Body of pancreas (tissue), 4 donors: ENCODE data around the gene NEDD4L.

ENCODE experiments used
- CTCF ChIP-seq, 7 experiments: fragments of 450-650 bp in 4 of 7; fragments of 200-600 bp in 3 of 7; sonication (generic) in 3 of 7; IDR thresholded peaks; one replicate each; pipeline ENCODE4 v1.5.1; 2016 to 2019; ENCODE audit warnings: antibody characterized with exemption in 7 of 7
- POLR2A ChIP-seq, 3 donors: fragments of 450-650 bp; IDR thresholded peaks; one replicate each; pipeline ENCODE4 v1.6.1; 2016; ENCODE audit warnings: antibody characterized with exemption in 3 of 3, mild to moderate bottlenecking in 2 of 3

- TF ChIP-seq CTCF (IDR thresholded peaks at IDR 0.05): no peak
- no peak for TF ChIP-seq POLR2A (IDR thresholded peaks at IDR 0.05)
These were observed 271.8 kb downstream of the NEDD4L start for GRCh38 chr18:58315739-58316215.
